Activated CD8-positive, alpha-beta memory T cell treated with anti-CD3 and anti-CD28 coated beads for 48 hours (primary cell): Measurements from ENCODE around the gene HSPA8.
"Not testable (repeated sequence)": the region's sequence is repeated elsewhere in the genome, so short reads cannot be mapped to it uniquely, and the experiment has no call there.

Experiments used
- DNase-seq, 3 experiments: peaks; one replicate each; pipeline ENCODE4 v3.0.0-alpha.2; 2020; ENCODE audit warnings: low read depth in 2 of 3, low spot score in 2 of 3

Gene HSPA8

DNA sequence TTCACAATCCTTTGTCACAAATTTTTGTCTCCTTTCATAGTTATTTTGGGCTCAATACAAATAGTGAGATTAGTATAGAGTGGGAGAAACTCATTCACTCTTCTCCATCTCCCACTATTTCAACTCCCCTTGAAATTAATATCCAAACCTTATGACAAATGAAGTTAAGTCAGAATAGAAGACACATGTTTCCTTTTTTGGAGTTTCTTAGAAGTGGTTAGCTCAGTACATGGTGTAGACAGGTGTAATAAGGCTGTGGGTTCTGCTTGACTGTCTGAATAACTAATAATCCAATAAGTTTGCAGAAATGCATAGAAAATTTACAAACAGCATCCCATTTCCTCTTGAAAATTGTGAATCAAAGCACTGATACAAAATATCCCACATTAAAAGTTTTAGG is 10.8 kb upstream of the HSPA8 start:
- no peak for DNase-seq

DNA sequence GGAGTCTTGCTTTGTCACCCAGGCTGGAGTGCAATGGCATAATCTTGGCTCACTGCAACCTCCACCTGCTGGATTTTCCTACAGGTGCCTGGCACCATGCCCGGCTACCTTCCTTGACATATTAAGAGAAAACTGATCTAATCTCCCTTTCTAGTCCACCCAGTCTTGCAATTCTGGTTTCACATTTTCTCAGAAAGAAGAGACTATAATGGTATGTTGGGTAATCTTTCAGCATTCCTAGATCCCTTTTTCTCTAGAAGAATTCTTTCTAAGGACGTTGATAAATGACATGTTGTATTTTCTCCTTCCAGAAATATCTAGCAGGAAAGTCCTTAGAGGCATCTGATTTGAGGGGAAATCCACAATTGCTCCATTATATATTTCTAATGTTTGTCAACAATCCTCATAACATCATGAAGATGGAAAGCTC is 10.4 kb upstream of the HSPA8 start:
- DNase-seq, result no peak

DNA sequence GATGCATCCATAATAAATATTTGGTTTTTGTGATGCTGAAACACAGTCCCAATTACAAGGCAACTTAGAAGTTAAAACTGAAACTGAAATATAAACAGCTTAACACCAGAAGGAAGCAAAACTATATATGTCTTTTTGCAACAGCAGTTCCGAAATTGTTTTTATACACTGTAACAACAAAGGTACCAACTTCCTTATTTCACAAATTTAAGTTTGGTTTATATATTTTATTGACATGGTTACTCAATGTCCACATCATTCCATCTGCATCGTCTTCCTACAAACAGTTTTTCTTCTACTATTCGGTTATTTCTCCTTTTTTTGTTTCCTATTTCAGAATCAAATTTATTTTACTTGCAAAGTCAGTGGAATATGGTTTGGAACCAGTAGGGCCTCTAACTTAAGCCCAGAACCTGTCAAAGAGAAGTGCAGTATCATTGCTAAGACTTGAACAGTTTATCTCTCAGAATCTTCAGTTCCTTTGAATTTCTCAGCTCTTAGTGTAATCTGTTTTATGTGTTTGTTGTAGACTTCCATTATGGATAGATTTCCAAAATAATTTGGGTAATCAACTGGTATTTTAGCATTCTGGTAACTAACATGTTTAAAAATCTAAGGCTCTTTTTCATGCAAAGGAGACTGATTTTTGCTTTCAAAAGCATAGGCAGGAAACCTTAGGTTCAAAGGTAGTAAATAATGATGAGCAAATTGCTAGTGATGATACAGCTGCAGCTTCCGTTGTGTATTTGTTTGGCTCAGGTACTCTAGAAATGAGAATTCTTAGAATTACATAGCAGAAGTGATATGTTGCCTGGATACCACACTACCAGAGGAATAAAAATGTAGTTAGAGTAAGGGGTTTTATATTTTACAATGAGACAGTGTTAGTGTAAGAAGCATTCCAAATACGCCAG is 8.2 kb upstream of the HSPA8 start:
- DNase-seq, result no peak

DNA sequence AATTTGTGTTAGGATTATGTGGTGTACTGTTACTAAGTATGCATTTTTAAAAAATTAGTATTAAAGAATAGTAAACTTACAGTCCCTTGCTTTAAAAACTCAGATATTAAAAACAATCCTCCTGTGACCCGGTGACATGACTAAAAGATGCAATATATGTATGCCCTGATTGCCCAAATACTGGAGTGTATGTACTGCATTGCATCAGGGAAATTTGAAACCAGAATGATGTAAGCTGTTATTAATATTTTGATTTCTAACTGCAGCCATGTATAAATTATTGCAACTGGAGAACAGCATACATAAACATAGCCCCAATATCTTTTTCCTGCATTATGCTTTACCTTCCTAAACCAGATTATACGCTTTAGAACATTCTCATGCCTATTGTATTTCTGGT is 3.7 kb upstream of the HSPA8 start:
- DNase-seq, result no peak

DNA sequence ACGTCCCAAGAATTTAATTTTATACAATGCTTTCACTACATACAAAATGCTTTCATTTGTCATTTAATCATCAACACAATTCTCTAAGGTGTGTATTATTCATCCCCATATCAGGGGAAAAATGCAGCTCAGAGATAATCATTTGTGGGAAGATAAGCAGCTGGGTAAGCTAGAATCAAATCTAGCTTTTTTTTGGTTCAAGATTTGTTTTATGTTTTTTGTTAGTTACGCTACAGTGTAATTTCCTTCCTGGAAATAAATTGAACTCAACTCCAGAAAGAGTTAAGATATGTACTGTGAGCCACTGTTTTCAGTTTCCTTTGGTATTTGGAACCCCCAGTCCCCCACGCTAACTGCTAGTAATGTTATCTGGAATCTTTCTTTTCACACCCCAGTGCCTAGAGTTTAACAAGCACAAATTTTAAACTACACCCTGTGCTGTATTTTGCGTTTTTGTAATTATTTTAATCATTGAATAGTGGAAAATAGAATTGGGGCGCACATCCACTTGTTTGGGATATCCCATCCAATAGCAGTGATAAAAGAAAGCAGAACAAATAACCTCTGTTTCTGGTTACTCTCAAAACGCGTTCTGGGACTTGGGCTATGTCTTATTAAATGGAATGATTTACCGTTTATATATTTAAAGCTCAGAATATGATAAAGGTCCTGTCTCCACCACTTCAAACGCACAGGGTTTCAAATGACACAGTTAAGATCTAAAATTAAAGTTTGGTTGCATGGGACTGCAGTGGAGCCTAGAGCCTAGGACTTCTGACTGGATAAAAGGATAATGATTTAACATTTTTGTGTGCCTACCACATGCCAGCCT is 2.1 kb upstream of the HSPA8 start:
- DNase-seq, result no peak

DNA sequence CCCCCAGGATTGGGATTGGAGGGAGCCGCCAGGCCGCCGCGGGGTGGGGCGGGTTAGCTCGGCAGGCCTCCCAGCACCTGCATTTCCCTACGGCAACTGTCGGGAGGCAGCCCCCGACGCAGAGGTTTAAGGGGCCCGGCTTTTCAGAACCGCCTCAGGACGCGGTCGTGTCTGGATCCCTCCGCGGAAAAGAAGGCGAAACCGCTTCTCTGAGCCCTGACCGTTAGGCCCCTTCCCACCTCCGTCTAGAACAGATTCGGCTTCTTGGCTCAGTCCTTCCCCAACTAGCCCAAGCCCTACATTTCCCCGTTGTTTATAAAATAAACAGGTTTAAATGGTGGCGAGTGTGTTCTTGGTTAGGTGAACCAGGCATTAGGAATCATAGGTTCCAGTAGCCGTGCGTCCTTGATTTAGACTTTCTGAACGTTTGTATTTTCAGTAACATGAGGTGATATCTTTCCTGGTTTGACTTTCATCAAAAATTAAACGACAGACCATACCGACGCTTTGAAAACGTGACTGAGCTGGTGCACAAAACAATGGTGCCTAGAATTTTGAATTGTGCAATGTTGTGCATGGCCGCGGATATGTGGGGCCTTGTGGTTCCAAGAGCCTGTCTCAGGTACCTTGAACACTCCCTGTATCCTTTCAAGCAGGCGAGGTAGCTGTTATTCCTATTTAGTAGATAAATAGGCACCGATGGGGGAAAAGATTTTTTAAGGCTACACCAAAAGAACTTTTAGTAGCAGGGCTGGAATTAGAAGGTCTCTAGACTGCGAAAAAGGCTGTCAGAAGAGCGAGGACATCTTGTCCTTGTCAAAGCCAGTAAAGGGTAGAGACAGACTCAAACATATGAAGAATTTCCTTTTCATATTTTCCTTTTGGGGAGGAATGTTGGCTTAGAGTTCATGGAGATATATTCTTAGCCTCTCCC is 1.2 kb upstream of the HSPA8 start:
- no peak for DNase-seq

DNA sequence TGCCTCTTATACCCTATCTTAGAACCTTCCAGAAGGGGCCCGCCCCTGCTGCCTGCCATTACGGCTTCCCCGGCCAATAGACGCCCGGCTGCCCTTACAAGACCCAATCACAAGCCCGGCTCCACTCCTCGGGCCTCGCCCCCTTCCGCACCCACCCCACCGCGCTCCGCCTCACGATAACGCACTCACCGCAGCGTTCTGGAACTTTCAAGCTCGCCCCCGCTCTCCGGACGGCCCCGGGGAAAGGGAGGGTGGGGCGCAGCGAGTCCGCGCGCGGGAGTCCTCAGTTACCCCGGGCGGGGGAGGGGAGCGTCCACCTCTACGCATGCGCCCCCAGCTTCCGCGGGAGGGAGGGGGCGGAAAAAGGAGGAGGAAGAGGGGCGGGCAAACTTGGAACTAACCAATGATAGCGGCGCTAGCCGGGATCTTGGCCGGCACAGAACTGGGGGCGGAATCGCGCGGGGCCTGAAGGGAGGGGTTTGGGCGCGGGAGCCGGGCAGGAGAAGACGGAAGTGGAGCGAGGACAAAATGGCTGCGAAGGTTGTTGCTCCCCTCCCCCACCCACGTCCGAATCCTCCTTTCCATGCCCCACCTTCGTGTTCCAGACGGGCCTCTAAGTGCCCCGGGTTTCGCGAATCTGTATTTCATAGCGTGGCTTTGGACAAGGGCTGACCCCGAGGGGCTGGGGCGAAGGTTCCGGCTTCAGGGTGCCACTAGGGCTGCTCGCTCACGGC is 389 bp upstream of the HSPA8 start:
- DNase-seq, result peak; percentile 93 to 100 (median 98)

DNA sequence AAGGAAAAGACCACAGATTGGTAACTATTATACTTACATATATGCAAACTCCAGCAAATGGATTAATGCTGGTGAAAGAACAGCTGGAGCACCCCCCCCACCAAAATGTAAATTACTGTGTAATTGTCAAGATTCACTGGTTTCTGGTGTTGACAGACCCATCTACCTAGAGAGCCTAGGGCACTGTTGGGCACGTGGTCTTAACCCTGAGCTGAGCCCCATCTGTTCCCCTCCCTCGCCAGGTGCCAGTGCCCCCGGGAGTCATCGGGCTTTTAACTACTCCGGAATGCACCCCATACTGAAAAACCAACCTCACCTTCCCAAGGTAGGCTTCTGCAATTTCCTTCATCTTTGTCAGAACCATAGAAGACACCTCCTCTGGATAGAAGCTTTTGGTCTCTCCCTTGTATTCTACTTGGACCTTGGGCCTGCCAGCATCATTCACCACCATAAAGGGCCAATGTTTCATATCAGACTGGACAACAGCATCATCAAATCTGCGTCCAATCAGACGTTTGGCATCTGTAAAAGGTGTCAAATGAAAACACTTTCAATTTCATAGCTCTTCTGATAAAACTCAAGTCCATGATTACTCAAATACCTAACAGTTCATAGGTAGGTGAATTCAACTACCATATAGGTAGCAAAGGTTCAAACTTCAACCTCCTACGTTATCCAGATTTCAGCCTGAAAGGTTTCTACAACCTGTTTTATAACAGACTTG is 1.5 kb downstream of the HSPA8 start:
- DNase-seq, result no peak

DNA sequence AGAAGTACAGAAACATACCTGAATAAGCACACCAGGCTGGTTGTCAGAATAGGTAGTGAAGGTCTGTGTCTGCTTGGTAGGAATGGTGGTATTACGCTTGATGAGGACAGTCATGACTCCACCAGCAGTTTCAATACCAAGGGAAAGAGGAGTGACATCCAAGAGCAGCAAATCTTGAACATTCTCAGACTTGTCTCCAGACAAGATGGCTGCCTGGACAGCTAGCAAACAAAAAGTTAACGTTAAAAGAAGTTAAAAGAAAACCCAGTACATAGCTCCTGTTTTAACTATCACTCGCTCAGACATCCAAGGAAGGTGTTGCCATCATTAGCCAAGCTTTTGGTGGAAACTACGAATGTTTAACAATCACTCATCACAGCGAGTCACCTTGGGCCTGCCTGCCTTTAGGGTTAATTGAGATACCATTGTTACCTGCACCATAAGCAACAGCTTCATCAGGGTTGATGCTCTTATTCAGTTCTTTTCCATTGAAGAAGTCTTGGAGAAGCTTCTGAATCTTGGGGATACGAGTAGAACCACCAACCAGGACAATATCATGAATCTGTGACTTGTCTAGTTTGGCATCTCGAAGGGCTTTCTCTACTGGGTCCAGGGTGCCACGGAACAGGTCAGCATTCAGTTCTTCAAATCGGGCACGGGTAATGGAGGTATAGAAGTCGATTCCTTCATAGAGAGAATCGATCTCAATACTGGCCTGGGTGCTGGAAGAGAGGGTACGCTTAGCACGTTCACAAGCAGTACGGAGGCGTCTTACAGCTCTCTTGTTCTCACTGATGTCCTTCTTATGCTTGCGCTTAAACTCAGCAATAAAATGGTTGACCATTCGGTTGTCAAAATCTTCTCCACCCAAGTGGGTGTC is 2.7 kb downstream of the HSPA8 start:
- DNase-seq, result not testable (repeated sequence)

DNA sequence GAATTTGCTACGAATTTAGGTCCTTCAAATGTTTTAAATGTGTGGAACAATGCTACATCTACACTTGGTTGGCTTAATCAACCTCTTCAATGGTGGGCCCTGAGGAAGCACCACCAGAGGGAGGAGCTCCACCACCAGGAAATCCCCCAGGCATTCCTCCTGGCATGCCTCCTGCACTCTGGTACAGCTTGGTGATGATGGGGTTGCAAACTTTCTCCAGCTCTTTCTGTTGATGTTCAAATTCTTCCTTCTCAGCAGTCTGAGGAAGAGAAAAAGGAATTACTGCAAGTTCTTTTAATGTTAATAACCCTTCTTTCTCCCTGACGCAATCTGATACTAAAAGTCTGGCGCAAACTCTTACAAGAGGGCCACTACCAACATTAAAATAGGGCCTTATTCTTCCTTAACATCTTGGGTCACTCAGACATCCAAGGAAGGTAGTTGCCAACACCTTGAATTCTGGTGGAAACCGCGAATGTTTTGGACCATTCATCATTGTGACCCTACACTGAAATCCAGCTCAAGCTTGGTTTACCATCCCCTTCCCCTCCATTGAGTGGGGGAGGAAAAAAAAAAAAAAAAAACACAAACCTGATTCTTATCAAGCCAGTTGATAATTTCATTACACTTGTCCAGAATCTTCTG is 4.2 kb downstream of the HSPA8 start:
- no peak for DNase-seq

DNA sequence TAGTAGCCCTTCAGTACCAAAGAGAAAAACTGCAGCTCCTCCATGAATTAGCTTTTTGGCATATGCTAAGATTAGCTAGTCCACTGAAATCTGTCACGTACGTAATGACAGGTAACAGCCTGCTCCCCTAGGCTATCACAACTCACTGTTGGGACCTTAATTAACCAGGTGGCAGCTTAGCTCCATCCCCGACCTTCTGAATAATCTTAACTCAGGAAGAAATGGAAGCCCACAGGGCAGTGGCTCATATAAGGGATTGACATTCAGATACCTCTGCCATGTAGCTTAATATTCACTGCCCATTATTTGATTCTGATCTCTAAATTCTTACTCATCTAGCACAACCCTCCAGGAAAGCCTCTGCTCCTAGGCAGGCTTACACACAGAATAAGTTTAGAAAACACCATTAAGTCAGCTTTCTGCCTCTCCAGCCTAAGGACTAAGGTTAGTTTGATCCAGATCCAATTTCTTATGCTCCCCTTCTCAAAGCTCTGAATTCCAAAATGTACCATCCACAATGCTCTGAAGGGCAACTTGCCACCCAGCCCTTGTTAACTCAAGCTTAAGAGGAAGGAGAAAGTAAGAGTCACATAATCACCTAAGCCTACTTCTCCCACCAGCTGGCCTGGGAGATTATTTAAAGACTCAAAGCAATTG is 5.0 kb downstream of the HSPA8 start:
- DNase-seq, result no peak

DNA sequence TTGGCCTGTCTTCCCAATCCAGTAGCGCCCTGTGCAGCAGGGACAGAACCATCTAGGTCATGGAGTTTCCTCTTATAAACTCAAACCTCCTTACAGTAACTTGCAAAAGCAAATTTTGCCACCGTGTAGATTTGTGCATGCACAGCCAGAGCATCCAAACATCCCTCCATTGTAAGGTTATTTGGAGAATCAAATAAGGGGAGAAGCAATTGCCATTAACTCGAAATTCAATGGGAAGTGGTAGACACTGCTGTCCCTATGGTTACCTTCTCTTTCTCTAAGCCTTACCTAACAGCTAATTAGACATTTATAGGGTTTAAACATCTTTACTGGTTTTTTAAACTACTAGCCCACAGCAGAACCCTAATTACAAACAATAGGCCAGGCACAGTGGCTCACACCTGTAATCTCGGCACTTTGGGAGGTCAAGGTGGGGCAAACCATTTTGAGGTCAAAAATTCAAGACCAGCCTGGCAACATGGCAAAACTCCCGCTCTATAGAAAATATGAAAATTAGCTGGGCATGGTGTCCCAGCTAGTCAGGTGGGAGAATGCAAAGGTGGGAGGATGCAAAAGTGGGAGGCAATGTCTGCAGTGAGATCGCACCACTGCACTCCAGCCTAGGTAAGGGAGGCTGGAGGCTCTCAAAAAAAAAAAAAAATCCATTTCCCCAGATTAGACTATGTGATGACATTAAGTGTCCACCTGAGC is 6.6 kb downstream of the HSPA8 start:
- peak in 1 of 3 experiments; percentile 20 for DNase-seq

DNA sequence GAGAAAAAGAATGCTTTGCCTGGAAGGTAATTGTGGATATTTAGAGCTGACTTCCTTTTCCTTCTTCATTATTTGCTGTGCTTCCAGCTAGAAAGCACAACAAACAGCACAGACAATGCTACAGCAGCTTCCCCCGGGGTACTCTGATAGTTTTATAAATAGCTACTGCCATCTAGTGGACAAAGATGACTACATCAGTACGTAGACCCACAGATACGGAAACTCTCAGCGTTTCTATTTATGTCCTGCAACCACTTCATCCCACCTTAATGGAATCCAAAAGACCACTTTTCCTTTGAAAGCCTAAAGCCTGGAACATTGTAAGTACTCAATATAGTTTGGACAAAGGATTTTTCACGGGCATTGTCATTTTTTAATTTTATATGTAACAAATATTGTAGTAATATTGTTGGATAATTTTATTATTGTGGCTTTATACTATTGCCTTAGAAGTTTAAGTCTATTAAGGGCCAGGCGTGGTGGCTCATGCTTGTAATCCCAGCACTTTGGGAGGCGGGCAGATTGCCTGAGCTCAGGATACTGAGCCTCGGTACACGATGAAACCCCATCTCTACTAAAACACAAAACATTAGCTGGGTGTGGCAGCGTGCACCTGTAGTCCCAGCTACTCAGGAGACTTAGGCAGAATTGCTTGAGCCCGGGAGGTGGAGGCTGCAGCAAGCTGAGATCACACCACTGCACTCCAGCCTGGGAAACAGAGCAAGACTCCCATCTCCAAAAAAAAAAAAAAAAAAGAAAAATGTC is 7.5 kb downstream of the HSPA8 start:
- peak in 1 of 3 experiments; percentile 23 for DNase-seq

DNA sequence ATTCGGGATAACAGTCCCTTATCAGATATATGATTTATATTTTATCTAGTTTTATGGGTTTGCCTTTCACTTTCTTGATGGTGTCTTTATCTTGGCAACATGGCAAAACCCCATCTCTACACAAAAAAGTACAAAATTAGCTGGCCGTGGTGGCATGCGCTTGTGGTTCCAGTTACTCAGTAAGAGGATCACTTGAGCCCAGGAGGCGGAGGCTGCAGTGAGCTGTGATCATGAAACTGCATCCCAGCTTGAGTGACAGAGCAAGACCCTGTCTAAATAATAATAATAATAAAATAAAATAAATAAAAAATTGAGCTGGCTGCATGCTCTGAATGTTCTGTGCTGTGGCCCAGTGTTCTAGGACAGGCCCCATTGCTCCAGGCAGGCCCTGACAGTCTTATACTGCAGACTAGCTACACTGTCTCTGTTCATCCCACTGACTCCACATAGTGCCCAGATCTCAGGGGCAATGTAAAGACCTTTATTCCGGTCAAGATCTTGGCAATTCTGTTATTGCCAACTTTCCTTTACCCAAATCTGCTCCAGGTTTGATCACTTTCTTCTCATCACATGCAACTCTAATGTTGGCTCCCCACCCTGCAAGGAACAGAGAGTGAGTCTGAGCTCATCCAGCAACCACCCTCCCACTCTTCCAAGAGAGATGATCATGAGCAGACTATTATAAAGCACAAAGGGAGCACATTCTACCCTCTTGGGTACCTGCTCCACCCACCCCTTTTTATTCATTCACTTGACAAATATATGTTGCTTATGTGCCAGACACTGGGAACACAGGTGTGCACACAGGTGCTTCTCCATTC is 8.8 kb downstream of the HSPA8 start:
- DNase-seq, result no peak

DNA sequence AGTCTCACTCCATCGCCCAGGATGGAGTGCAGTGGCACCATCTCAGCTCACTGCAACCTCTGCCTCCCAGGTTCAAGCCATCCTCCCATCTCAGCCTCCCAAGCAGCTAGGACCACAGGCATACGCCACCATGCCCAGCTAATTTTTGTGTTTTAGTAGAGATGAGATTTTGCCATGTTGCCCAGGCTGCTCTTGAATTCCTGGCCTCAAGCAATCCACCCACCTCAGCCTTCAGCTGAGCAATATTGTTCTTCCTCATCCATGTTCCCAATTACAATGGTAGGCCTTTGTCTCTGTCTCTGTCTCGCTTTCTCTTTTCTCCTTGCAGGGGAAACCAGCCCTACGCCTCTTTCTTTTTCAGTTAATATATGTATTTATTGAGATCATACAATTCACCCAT is 10.3 kb downstream of the HSPA8 start:
- DNase-seq, result no peak
